HG03460 (cell line): ENCODE results near the gene SLC6A13.
"Not testable (repeated sequence)": the region's sequence is repeated elsewhere in the genome, so short reads cannot be mapped to it uniquely, and the experiment has no call there.

Source experiments
- ATAC-seq: cut with Tn5 transposase; IDR thresholded peaks from one replicate; pipeline ENCODE4 v1.9.1; 2021; ENCODE audit not compliant: unreplicated experiment

Gene SLC6A13

DNA sequence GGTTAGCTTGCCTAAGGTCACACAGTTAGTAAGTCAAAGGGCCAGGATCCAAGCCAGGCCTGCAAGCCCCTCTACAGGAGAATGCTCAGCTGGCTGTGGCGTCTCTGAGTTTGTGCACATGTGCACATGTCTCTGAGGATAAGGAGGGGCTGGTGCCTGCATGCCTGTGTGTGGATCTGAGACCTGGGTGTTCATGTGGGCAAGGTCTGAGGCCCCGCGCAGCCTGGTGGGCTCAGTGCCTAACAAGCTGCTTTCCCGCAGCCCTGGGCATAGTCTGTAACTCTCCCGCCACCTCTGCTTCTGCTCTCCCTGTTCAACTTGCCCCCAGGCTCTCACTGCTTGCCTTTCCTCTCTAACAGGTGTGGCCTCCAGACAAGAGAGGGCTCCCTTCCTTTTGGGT lies 44.4 kb downstream of the SLC6A13 start:
- ATAC-seq: no peak

- ATAC-seq: not testable (repeated sequence)
These were observed 45.6 kb downstream of the SLC6A13 start for GRCh38 chr12:217029-217428.

- ATAC-seq: no peak
These were observed 47.5 kb downstream of the SLC6A13 start for GRCh38 chr12:215116-215515.

DNA sequence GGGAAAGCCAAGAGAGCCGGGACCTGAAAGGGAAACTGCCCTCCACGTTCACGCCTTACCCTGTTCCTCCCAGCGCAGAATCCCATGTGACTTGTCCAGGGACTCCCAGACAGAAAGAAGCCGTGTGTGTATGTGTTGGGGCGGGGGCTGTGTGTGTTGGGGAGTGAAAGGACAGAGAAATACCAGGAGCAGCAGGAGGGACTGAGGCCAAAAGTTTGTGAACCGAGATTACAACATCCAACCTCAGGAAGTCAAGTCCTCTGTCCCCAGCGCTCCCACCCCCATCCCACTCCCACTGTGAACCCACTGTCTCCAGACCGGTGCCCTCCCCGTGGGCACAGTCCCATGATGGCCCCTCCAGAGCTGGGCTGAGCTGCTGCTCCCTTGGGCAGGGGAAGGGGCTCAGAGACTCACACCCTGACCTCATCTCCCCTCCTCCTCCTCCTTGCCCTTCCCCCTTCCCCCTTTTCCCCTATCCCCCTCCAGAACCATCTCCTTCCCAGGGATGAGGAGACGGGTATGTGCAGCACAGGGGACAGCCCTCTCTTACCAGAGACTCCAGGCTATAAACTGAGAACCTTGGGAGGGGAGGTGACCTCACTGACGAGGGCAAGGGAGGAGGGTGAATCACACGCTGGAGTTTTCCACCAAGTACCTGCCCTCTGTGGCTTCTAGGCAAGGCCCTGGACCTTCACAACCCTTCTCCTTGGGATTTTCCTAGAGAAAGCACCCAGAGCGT lies 48.5 kb downstream of the SLC6A13 start, which contains the start of gene SLC6A12:
Gene SLC6A12 (minus strand): TSS at position 155 of the 739 bp plus-strand sequence. CDS start 4,171 bp downstream, outside the sequence.
- ATAC-seq: no peak

DNA sequence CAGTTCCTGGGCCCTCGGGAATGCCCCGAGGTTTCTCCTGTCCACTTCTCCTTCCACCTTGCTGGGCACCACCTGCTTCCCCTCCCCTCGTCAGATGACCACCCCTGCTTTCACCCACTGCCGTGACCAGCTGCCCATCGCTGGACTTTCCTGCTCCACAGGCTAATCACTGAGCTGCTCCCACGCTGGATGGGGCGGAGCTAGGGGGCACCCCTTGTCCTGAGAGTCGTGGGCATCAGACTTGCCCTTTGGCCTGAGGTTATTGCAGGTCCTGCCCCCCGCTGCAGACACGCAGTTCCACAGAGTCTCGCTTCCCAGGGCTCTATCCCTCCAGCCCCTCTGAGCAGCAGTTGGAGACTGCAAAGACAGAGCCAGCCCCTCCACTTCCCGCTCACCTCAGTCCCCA lies 49.1 kb downstream of the SLC6A13 start:
- ATAC-seq: no peak

DNA sequence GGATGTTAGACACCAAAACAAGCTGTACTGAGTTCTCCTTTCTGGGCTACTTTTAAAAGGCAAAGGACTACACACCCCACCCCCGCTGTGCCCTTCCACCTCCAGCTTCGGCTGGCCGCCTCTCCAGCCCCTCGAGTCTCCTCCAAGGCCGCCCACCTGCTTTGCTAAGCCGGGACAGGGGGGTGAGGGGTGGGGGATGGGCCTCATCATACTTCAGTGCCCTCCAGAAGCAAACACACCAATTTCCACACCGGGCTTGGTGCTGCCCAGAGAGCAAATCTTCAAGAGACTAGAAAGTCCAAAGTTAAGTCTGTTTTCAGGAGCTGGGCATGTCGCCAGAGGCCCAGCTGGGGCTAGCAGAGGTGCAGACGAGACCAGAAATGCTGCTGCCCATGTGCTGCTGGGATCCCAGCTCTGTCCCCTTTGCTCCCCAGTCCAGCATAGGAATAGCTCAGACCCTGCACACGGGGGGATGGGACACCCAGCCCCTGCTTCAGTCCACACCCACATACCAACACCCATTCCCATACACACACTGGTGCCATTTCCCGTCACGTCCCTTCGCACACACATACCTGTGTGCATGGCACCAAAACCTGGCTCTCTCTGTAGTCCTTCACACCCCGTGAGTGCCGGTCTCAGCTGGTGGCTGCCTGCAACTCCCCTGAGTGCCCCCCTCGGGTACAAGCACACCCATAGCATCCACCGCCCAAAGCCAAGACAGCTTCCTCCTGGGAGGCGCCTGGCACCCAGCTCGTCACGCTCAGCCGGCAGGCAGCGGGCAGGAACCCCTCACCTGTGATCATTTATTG lies 49.7 kb downstream of the SLC6A13 start:
- no peak for ATAC-seq

DNA sequence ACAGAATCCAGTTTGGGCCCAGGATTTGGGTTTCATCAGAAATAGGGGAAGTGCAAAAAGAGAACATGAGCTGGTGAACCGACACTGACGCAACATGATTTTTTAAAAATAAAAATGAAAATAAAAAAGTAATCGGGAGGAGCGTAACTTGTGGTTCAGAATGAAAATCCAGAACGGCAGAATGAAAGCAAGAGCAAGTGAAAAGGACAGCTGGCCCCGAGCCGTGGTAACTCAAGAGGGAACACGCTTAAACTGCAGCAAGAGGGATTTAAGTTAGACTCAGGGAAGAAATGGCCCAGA lies 50.3 kb downstream of the SLC6A13 start:
- no peak for ATAC-seq

- no peak for ATAC-seq
These were observed 50.8 kb downstream of the SLC6A13 start for GRCh38 chr12:211639-212414.

- ATAC-seq: no peak
These were observed 51.5 kb downstream of the SLC6A13 start for GRCh38 chr12:211142-211465.

GRCh38 chr12:210277-211141 lies 52.1 kb downstream of the SLC6A13 start:
- no peak for ATAC-seq

- no peak for ATAC-seq
These were observed 52.8 kb downstream of the SLC6A13 start for GRCh38 chr12:209851-210250.

GRCh38 chr12:209246-209645 lies 53.4 kb downstream of the SLC6A13 start:
- no peak for ATAC-seq

DNA sequence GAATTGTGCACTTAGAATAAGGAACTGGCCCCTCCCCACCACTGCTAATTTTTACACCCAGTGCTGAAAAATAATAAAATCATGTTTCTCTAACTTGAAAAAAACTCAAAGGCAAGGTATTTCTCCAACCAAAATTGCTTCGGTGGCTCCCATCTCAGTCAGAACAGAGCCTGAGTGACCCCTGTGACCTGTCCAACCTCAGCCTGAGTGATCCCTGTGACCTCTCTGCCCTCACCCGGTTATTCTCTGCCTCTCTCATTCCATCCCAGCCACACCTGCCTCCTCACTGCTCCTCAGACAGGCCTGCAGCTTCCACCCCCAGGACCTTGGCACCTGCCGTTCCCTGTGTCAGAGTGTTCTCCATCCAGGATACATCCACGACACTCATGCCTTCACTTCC lies 53.8 kb downstream of the SLC6A13 start:
- no peak for ATAC-seq

- no peak for ATAC-seq
These were observed 54.8 kb downstream of the SLC6A13 start for GRCh38 chr12:207804-208203.

DNA sequence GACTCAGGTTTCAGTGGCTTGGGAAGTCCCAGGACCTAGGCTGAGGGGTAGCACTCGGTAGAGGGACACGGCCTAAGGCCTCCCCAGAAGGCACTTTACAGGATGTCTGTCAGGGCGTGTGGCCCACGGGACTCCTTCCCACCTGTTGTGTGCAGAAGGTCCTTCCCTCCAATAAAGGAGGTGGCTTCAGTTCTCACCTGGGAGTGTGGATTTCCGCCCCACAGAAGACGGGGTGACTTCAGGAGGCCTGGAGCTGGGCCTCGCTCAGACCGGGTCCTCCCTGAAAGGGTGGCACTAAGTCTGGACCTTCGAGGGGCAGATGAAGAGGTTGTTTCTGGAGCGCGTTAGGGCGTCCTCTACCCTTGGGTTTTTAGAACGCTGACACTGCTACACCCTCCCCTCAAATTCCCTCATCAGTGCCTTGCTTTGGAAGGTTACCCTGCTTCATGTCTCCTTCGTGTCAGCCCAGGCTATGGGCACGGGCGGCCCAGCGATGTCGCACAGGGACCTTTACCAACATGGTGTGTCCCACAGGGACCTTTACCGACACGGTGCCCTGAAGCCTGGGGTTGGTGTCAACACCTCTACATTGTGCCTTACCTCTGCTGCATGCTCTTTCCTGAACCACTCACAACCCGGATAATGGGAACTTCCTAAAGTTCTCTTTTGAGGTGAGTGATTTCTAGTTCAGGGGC lies 55.7 kb downstream of the SLC6A13 start:
- no peak for ATAC-seq

GRCh38 chr12:205026-205425 lies 57.6 kb downstream of the SLC6A13 start:
- ATAC-seq: no peak

- no peak for ATAC-seq
These were observed 58.4 kb downstream of the SLC6A13 start for GRCh38 chr12:204261-204678.

DNA sequence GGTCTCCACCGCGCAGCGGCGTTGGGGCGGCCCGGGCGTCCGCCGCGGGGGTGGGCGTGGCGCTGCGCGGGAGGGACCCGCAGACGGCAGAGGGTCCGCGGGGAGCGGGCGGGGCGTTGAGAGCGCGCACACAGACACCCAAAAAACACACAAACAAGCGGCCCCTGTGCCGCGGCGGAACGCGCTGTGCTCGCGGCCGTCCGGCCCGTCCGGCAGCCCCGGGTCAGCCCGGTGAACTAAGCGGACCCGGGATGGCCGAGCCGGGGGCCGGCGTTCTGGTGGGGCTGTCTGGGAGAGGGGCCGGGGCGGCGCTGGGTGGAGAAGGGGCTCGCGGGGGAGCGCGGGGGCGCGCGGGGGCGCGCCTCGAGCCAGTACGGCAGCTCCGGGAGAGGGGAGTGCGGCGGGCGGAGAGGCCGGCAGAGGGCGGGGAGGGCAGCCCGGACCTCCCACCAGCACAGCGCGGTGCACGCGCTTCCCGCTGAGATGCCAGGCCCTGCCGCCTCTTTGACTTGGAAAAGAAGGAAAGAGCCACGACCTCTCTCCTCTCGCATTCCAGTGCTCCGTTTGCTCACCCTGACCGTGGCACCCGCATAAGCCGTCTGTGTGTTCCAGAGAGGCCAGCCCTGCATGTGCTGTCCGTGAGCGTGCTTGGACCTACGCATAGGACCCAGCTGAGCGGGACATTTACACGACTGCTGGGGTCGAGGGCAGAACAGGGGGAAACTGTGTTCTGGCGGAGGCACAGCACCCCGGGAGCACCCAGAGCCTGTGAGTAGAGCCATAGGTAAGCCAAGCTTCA lies 59.0 kb downstream of the SLC6A13 start:
- ATAC-seq: no peak

- ATAC-seq: no peak
These were observed 59.6 kb downstream of the SLC6A13 start for GRCh38 chr12:203074-203461.
